Posterior vena cava (tissue), 2 donors: ENCODE data around the gene DHH. TPM values are rescaled to one million over a fixed set of nuclear protein-coding genes. Genes with fewer than 3 reads are reported as not detected.

ENCODE experiments used
- DNase-seq: peaks from one replicate; pipeline ENCODE4 v3.0.0-alpha.2; 2020; ENCODE audit warnings: low spot score
- intact Hi-C, 2 donors: fragments of 100-400 bp; cut with DNase I; formaldehyde crosslinking; loops; one replicate each; pipeline versions ENCODE4 v1.14.1 to v1.14.2; 2022 to 2023
- total RNA-seq, 2 donors: library from RNA; stranded (reverse); fragmentation: NEBNext Ultra II Directional; extraction: Animal tissue kit (Norgen Biotek cat#: 25700); gene quantifications; one replicate each; pipeline ENCODE4 v1.2.1, GENCODE V29; 2021
- donor health status: DM: yes; HTN: yes; CAD: no.
- donor health status: DM: yes; HTN: yes; CAD: no.

DHH gene
- total RNA-seq, 2 donors from 2014 or later, result 0.93 to 2.7 TPM

- intact Hi-C loops, result no loop called here
Measured at GRCh38 chr12:49111206-49111605, 16.6 kb upstream of the DHH start.

GRCh38 chr12:49110464-49111155, 16.0 kb upstream of the DHH start, which contains the start of gene LMBR1L:
Gene LMBR1L (minus strand): TSS chr12:49110847. CDS start chr12:49110555, 292 bp downstream.
- peak; percentile 98 for DNase-seq
- intact Hi-C loops, result no loop called here

More at GRCh38 chr12:49111206-49111605, 16.6 kb upstream of the DHH start:
- no peak for DNase-seq

GRCh38 chr12:49109641-49110463, 15.3 kb upstream of the DHH start:
- intact Hi-C loops, result no loop called here
- no peak for DNase-seq

- intact Hi-C loops, result no loop called here
- no peak for DNase-seq
Measured at GRCh38 chr12:49108958-49109404, 14.4 kb upstream of the DHH start.

- intact Hi-C loops, result no loop called here
- no peak for DNase-seq
Measured at GRCh38 chr12:49105504-49106084, 11.0 kb upstream of the DHH start.

- DNase-seq, result no peak
- intact Hi-C loops, result no loop called here
Measured at GRCh38 chr12:49104822-49105221, 10.2 kb upstream of the DHH start.

- intact Hi-C loops, result no loop called here
- peak; percentile 62 for DNase-seq
Measured at GRCh38 chr12:49100380-49100779, 5.8 kb upstream of the DHH start.

GRCh38 chr12:49098703-49099102, 4.1 kb upstream of the DHH start:
- intact Hi-C loops, result no loop called here
- DNase-seq, result no peak

- intact Hi-C loops, result no loop called here
- DNase-seq, result no peak
Measured at GRCh38 chr12:49098035-49098451, 3.4 kb upstream of the DHH start.

- intact Hi-C loops, result no loop called here
- DNase-seq, result no peak
Measured at GRCh38 chr12:49097381-49097780, 2.8 kb upstream of the DHH start.

GRCh38 chr12:49094975-49095365, 369 bp upstream of the DHH start:
- intact Hi-C loops, result no loop called here
- DNase-seq, result no peak

GRCh38 chr12:49093792-49094159, 825 bp downstream of the DHH start:
- intact Hi-C loops, result no loop called here
- no peak for DNase-seq

- DNase-seq, result peak; percentile 29
- intact Hi-C loops, result no loop called here
Measured at GRCh38 chr12:49092816-49093406, 1.7 kb downstream of the DHH start.

- intact Hi-C loops, result no loop called here
- DNase-seq, result peak; percentile 85
Measured at GRCh38 chr12:49092086-49092815, 2.4 kb downstream of the DHH start.

GRCh38 chr12:49091836-49092085, 2.8 kb downstream of the DHH start:
- intact Hi-C loops, result no loop called here
- no peak for DNase-seq

GRCh38 chr12:49091056-49091835, 3.4 kb downstream of the DHH start:
- intact Hi-C loops, result no loop called here
- peak; percentile 73 for DNase-seq

- peak; percentile 89 for DNase-seq
- intact Hi-C loops, result loop anchor here in 1 of 2 donors (10.0 kb wide), 1 partner anchor 145 kb away; no protein-coding TSS in a partner anchor
Measured at GRCh38 chr12:49089821-49090773, 4.5 kb downstream of the DHH start.
